Measurements from ENCODE around the gene CORO7.
"Not testable (repeated sequence)": the region's sequence is repeated elsewhere in the genome, so short reads cannot be mapped to it uniquely, and the experiment has no call there.

DNA sequence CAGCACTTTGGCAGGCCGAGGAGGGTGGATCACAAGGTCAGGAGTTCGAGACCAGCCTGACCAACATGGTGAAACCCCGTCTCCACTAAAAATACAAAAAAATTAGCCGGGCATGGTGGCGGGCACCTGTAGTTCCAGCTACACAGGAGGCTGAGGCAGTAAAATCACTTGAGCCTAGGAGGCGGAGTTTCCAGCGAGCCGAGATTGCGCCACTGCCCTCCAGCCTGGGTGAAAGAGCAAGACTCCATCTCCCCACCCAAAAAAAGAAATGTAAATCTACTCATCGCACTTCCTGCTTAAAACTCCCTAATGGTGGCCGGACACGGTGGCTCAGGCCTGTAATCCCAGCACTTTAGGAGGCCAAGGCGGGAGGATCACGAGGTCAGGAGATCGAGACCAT lies 22.5 kb downstream of the CORO7 start:
- not testable (repeated sequence) for TF ChIP-seq POLR2AphosphoS5, CTCF, POLR2A (IDR thresholded peaks at IDR 0.05)

All from suprapubic skin (tissue), 4 donors.